NCI-H1694 treated with DMSO at 0.1 percent for 48 hours (cell line): Measurements from ENCODE around the gene SLC34A3.
A peak's percentile ranks its signal among the peaks of the same experiment; 100 is the strongest.

Experiments
- DNase-seq: peaks from one replicate; lab custom pipeline; 2025; lab: John Stamatoyannopoulos, UW

Gene SLC34A3

DNA sequence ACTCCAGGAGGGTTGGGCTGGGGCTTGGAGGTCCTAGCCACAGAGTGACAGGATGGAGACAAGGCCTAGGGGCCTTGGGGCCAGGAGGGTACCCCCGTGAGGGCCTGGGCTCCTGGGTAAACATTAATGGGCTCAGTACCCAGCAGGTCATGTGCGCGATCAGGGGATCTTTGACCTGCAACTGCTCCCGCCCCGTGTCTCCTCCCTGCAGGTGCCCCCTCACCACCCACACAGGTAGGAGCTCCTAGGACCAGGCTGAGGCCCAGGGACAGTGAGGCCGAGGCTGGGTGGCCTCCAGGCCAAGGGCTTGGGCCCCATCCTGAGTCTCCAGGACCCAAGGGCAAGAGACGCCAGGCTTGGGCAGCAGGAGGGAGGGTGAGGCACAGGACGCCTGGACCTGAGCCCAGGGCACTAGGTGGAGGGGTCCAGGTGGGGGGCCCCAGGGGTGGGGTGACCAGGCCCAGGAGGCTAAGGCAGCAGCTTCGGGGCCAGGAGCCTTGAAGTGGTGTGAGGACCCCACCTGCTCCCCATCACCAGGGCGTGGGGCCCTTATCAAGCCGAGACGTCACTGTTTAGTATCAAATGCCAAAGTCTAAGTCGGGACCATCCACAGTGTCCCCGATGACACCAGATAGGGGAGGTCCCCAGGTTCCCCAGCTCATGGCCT lies at the start of gene SLC34A3:
SLC34A3 (plus strand) TSS at position 197 of the 667 bp plus-strand sequence. CDS start 802 bp downstream, outside the sequence.
- DNase-seq: no peak

DNA sequence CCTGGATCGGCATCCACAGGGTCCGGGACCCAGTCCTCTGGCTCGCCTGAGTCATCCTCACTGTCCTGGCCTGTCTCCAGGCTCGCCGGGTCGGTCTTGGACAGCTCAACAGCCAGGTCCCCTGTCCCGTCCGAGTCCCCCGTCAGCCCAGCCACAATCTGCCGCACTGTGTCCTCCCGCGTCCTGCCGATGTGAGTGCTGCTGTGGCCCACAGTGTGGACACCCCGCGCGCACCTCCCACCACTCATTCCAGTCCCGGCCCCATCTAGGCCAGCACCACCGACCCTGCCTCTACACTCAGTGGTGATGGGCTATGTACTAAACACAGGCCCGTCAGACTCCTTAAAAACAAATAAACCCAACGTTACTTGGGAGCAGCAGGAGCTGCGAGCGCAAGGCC lies 49.0 kb upstream of the SLC34A3 start:
- no peak for DNase-seq

DNA sequence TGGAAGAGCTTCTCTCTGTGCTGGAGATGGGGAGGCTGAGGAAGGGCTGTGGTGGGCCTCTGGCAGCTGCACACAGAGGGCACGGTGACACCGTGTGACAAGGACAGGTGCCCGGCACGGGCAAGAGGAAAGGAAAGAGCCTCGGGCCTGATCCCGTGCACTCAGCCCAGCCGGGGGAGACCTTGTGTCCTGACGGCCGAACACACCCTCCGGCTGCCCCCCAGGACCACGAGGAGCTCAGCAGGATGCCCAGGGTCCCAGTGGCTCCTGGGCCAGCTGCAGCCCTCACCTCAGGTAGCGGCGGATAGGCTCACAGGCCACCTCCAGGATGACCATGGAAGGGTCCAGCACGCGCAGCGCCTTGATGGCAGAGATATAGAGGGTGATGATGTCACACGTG lies 47.9 kb upstream of the SLC34A3 start:
- DNase-seq: no peak

DNA sequence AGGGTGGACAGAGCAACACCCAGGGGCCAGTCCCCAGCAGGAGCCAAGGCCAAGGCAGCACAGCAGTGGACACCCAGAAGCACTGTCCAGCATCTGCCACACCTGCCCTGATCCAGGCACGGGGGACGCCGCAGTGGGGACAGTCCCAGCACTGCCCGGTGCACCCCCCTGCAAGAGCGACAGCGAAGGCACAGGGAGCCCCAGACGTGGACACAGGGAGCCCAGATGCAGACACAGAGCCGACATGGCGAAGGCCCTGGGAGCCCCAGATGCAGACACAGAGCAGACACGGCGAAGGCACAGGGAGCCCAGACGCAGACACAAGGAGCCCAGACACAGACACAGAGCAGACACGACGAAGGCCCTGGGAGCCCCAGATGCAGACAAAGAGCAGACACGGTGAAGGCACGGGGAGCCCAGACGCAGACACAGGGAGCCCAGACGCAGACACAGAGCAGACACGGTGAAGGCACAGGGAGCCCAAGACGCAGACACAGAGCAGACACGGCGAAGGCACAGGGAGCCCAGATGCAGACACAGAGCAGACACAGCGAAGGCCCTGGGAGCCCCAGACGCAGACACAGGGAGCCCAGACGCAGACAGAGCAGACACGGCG lies 46.6 kb upstream of the SLC34A3 start:
- DNase-seq: no peak

DNA sequence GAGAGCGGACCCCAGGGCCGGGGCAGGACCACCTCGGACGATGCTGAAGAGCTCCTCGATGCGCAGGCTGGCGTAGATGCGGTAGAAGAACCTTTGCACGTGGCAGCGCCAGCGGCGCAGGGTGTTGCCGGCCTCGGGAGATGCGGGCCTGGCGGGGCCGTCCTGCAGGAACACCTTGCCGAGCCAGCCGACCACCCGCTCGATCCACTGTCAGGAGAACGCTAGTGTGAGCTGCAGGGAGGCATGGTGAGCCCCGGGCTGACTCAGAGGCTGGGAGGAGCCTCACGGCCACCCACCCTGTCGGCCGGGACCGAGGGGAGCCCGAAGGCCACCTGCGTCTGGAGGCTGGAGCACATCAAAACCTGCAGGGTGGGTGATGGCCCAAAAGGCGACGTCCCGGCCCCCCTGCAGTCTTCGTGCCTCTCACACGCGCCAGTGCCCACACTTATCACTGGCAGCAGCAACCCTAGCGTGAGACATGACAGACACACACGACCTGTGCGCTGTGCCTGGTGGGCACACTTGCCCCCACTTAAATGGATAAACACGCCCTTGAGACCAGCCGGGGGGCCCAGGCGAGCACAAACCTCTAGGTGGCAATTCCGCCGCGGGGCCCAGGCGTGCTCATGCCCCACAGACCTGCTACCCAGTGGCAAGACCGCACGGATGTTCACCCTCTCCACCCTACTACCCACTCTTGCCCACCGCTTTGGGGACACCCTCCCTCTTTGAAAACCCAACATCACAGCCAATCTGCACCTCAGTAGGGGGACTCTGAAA lies 45.6 kb upstream of the SLC34A3 start:
- DNase-seq: no peak

DNA sequence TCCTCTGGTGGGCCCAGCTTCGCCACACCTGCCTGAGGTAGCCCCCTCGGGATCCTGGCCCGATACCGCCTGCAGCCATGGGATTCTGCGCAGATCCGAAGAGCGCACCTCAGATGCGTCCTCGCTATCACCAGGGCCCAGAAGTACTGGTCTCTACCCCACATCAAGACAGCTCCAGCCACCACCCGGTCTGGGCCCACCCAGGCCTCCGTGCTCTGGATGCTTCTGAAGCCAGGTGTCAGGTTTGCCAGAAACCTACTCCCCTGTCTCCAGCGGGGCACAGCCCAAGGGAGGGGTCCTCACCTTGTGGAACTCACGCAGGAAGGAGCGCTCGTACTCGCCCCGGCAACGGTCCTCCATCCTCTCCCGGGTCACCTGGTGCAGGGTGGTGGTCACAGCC lies 44.8 kb upstream of the SLC34A3 start:
- no peak for DNase-seq

DNA sequence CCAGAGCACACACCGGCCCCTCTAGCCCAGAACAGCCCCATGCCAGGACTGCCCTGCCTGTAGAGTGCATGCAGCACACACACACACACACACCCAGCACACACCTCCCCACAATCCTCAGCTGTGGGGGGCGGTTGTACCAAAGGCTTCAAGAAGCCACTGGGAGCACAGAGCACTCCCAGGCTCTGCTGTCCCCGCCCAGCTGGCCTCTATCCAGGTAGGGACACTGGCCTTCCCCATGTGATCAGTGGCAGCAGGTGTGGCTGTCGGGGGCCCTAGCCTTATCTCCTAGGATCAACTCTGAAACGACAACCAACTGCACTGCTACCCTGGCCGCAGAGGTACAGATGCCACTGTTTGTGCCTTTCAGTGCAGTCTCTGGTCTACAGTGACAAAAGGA lies 44.3 kb upstream of the SLC34A3 start:
- DNase-seq: no peak

DNA sequence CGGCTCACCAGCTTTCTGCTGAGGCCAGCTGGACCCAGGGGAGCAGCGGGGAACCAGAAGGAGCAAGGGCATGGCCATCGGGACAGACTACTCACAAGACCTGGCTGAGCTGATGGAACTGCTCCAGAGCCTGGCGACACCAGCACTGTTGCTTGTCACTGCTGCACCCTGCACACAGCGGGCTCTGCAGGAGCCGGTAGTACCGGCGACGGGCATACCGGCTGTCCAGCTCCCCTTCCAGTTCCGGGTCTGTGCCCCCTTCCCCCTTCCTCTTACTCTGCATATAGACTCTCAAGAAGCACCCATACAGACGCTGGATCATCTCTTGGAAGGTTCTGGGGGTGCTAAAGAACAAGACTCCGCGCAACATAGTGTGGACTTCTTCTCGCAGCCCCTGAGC lies 43.3 kb upstream of the SLC34A3 start:
- DNase-seq: no peak

DNA sequence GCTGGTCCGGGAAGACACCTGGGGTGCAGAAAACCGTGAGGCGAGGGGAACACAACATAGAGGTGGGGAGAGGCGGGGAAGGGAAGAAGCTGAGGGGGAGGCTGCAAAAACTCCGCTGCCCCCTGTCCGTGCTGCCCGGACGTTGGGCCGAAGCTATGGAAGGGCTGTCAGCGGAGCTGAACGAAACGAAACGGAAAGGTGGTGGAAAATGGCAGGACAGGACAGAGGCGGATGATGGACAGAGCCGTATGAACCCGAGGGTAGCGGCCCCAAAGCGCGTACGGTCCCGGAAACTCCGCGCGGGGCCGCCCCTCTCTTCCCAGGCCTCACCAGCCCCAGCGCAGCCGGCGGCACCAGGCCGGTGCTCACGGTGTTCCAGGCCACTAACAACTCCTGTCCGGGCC lies 42.6 kb upstream of the SLC34A3 start:
- DNase-seq: no peak

DNA sequence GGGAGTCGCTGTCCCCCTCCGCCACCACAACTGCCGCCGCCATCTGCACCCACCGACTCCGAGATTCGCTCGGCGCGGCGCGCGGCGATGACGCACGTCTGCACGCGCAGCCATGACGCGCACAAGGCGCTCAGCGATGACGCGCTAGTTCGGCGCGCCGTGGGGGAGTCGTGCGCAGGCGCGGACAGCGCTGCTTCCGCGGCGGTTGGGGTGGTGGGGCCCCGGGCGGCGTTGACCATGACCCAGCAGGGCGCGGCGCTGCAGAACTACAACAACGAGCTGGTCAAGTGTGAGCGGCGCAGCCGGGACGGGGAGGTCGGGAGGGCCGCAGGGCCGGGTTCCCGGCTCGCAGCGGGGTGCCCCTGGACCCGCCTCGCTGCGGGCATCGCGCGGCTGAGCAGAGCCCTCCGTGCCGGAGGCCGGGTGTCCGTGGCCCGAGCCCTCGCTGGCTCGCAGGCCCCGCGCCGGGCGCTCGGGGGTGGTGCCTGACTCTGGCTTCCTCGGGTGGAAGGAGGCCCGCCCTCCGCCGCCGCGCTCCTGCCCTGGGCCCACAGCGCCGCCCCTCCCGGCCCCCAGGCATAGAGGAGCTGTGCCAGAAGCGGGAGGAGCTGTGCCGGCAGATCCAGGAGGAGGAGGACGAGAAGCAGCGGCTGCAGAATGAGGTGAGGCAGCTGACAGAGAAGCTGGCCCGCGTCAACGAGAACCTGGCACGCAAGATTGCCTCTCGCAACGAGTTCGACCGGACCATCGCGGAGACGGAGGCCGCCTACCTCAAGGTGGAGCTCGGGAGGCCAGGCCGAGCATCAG lies 42.0 kb upstream of the SLC34A3 start, which contains the start of the genes ANAPC2 and SSNA1:
ANAPC2 (minus strand) TSS at position 71 of the 807 bp plus-strand sequence; CDS start at position 43, 28 bp downstream.
SSNA1 (plus strand) TSS at position 187 of the 807 bp plus-strand sequence; CDS start at position 238, 51 bp downstream.
- peak; percentile 24 for DNase-seq

DNA sequence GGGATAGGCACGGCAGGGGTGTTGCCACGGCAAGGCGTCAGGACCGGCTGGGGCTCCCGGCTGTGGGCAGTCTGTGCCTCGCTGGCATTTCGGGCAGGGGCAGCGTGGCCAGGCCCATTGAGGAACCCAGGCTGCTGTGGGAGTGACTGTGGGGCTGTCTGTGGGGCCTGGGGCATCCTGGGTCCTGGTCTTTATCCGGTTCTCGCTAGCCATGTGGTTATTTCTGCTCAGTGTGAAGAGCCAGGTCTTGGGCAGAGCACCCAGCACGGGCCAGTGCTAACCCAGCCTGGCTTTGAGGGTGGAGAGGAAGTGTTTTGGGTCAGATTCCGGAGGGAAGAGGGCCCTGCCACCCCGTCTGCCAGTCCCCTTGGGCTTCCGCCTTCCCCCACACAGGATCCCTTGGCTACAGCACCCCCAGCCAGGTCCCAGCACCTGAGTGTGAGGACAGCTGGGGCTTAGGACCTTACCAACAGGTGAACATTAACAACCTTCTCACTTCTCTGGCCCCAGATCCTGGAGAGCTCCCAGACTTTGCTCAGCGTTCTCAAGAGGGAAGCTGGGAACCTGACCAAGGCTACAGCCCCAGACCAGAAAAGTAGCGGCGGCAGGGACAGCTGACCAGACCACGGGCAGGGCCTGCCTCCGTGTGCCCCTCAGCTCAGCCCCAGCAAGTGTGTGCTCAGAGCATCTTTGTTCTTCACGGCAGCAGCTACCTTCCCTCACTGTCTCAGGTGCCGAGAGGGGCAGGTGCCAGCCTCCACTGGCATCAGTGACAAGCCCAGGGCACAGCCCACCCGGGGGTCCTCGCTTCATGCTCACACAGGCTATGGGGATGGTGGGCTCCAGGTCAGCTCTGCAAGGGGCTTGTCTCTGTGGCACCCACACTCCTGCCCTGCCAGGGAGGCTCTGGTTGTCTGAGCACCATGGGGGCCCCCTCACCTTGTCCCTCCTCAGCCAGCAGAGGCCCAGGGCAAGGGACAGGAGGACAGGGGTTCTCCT lies 41.1 kb upstream of the SLC34A3 start:
- no peak for DNase-seq

DNA sequence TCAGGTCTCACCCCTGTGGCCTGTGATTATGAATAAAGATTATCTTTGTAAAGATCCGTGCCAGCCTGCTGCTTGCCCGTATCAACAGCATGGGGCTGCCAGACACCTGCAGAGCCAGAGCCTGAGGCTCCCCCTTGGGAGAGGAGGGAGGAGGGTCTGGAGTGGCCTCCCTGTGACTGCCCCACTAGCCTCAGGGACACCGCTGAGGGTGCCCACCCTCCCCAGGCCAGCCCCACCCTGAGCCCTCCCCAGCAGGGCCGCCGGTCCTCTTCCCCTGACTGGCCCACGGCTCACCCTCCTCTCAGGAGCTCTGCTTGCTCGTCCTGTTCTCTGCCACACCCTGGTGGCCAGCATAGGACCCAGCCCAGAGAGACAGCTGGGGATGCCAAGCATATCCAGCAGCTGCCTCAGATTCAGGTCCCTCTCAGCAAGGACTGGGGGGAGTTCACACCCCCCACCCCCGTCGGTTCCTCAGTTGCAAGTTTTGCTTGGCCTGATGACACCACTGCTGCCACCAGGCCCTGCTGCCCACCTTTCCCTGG lies 40.3 kb upstream of the SLC34A3 start:
- DNase-seq: no peak

DNA sequence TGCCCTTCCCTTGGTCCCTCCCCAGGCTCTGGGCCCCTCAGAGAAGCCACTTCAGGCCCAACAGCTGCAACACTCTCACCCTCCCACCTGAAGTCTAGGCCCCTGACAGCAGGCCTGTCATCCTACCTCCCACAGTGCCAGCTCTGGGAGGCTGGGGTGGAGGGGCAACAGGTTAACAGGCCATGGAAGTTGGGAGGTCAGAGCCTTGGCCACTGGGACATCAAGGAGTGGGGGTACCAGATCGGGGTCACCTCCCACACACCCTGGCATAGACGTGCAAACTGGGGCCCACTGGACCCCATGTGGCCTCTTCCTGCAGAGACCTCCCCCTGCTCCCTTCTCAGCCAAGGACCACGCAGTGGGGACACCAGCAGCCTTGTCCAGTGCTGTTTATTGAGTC lies 39.5 kb upstream of the SLC34A3 start:
- DNase-seq: no peak

DNA sequence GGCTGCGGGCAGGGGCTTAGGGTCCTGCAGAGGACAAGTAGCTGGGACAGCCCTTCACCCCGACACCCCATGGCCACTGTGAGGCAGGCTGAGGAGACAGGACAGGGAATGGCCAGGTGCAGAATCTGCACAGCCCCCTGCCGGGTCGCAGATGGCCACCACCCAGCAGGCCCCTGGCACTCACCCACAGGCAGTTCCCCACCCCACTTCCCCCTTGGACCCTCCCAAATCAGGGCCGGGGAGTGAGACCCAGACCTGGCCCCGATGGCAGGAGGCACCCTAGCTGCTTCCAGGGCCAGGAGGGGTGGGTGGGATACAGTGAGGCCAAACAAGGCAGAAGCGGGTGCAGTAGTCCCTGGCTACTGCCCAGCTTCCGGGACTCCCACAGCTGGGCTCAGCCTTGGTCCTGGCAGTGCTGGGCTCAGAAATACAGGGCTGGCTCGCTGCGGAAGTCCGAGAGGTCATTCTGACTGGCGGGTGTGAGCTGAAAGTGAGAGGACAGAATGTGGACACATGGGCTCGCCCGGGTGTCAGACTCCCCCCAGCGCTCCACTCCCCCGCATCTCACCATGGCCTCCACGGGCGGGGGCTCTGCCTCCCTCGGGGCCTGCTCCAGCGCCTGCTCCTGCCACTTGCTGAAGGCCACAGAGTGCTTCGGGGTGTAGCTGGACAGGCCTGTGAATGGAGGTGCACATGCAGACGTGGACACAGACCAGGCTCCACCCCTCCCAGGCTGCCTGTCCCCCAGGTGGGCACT lies 38.8 kb upstream of the SLC34A3 start:
- DNase-seq: no peak

DNA sequence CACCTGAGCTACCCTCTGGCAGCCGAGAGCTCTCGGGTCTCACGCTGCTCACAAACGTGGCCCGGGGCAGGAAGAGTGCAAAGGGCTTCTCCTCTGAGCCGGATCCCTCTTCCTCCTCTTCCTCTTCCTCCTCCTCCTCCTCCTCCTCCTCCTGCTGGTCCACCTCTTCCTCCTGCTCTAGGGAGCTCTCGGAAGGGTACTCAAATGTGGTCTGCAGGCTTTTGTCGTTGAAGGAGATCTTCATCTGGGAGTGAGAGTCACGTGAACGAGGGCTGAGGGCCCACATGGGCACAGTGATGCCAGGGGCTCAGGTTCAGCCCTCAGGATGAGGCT lies 38.3 kb upstream of the SLC34A3 start:
- no peak for DNase-seq

DNA sequence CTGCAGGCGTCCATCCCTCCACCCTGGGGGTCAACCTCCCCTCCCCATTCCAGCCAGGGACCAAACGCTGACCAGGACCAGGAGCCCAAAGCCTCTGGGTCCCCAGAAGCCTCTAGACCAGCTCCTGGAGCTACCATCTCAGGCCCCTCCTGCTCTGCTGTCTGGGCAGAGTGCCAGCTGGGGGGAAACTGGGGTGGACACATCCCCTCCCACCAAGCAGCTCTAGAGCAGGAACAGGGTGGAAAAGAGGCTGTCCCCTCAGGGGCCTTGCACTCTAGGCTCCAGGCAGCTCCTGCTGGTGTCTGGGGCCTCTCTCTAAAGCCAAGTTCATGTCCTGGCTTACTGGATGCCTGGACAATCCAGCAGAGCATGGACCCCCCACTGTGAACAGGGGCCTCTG lies 37.8 kb upstream of the SLC34A3 start:
- no peak for DNase-seq

DNA sequence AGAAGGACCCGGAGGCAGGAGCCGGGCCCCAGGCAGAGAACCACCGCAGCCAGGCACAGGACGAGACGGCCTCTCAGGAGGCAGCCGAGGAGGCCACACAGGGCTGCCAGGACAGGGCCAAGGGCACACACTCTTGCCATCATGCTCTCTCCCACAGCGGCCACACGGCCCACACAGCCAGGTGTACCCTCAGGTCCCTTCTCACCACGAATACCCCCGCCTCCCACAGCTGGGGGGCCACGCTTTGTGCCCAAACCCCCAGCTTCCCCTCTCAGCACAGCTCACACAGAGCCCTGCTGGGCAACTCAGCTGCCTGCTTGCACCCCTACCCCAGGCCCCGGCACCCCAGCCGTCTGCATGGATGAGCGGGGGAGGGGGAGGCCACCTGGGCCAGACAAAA lies 36.9 kb upstream of the SLC34A3 start:
- DNase-seq: no peak

DNA sequence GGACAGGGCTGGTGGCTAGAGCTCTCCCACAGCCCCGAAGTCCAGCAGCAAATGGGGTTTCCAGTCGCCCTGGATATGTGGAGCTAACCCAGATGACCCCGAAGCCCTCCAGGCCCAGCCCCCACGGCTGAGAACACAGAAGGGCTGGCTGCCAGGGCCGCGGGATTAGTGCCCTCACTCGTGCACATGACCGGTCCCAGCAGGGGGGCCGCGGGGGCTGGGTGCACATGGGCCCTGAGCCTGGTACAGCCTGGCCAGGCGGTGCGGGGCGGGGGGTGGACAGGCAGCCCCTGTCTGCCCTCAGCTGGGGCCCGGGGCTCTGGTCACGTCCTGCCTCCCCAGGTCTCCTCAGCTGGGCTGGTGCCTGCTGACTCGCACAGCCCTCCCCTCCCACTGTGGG lies 36.3 kb upstream of the SLC34A3 start:
- no peak for DNase-seq

DNA sequence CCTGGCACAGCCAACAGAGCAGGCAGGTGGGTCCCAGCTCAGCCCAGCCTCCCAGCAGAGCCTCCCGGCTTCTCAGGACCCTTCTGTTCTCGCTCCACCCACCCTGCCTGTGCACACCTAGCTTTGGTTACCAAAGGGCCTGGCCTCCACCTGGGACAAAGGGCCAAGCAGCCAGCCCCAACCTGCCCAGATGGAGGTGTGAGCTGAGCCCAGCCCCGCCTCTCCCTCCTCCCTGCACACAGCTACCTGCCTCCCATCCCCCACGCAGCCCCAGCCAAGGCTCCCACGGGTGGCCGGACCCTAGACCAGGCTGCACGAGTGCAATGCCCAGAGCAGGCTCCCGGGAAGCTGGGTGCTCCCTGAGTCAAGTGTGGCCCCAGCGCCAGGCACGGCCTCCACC lies 35.8 kb upstream of the SLC34A3 start:
- no peak for DNase-seq
